Dedifferentiated amniotic fluid mesenchymal stem cell (primary cell): ENCODE data around the gene CPNE1.

Experiments
- DNase-seq: peaks from one replicate; pipeline ENCODE4 v3.0.0-alpha.2; 2016; ENCODE audit errors: extremely low spot score

CPNE1 gene

DNA sequence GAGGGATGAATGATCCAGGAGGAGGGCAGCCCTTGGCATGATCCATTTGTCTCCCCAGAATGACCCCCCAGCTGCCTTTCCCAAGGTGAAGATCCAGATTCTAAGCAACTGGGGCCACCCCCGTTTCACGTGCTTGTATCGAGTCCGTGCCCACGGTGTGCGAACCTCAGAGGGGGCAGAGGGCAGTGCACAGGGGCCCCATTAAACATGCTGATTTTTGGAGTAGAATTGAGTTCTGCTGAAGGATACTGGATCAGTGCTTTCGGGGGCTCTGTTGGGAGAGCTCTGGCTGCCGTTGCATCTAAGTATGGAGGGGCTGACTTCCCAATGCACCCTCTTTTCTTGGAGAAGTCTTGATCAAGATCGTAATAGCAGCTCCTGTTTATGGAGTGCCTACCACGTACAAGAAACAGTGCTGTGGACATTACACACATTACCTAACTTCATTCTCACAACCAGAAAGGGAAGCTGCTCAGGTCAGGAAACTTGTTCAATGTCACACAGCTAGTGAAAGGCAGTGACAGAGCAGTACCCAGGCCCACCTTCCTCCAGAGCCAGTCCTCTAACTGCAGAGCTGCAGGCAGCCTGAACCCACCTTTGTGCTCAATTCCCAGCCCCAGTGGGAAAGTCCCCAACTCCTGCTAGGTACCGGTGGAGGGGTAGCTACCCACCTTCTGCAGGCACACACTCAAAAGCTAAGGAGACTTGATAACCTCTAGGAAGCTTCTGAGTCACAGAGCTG lies 43.7 kb downstream of the CPNE1 start:
- DNase-seq, result no peak

DNA sequence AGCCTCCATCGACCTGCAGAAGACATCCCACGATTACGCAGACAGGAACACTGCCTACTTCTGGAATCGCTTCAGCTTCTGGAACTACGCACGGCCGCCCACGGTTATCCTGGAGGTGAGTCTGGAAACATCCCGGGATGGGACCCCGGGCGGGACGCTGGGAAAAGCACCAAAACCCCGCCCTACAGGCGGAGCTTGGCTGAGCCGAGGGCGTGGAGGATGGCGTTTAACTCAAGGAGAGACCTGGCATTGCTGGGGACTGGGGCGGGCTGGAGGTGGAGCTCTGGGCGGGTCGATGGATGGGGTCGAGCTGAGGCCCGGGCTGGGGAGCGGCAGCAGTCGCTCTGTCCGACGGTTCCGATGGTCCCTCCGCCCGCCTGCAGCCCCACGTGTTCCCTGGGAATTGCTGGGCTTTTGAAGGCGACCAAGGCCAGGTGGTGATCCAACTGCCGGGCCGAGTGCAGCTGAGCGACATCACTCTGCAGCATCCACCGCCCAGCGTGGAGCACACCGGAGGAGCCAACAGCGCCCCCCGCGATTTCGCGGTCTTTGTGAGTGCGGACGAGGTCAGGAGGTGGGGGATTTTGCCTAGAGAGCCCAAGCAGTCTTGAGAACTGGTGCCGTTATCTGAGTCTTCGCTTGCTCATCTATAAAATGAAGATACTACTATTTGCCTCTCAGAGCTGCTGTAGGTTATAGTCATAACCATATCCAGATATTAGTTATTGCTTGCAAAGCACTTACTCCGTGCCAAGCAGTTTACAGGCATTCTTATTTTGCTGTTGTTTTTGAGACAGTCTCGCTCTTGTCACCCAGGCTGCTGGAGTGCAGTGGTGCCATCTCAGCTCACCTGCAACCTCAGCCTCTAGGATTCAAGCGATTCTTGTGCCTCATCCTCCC lies 45.3 kb downstream of the CPNE1 start:
- no peak for DNase-seq

DNA sequence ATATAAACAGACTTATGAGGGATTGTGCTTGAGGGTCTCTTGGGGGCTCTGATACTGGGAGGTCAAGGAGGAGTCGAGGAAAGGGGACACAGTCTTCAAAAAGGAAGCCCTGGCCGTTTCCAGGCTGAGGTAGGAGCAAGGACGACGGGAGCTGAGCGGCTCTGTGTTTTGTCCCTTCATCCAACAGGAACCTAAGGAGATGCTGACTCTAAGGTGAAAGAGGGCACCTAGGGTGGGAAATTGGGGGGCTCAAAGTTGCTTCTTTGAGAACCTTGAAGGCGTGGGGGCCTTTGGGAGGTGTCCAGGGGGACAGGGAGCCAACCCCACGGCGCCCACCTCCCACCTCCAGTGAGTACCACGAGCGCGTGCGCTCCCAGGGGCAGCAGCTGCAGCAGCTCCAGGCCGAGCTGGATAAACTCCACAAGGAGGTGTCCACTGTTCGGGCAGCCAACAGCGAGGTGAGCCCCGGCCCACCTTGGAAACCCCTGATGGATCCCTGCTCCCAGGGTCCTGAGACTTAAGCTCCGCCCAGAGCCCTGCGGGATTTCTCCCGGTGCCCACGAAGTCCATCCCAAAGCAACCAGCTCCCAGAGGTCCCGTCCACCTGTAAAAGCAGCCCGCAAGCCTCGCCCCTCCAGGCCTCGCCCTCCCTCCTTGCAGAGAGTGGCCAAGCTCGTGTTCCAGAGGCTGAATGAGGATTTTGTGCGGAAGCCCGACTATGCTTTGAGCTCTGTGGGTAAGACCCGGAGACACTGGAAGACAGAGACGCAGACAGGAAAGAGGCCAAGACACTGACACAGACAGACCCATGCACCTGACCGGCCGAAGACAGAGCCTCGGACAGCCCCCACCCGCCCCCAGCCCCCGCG lies 46.2 kb downstream of the CPNE1 start:
- no peak for DNase-seq

DNA sequence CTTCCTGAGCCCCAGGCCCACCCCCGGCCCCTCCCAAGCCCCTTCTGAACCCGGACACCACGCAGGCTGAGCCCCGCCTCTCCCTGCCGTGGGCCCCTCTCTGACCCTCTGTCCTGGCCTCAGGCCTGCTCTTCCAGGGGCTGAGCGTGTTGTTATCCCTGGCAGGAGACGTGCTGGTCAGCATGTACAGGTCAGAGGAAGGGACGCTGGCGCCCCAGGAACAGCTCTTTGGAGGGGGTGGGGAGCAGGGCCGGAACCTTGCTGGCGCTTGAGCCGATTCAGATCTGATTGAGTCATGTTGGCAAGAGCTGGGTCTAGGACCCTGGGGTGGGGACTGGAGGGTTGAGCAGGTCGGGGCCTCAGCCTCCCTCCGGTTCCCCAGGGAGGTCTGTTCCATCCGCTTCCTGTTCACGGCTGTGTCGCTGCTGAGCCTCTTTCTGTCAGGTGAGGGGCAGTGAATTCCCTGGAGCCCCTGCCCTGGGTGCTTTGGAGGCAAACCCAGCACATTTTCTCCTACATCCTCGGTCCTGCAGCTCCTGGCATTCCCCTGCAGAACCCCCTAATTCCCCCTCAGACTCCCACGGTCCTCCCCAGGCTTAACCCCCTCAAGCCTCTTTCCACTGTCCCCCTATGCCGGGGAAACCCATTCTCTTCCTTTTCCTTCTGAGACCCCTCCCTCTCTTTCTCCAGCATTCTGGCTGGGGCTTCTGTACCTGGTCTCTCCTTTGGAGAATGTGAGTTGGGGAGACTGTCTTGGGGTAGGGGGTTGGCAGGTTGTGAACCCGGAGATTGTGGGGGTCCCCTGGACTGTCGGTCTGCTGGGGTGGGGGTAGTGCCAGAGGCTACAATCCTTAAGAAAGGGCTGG lies 47.1 kb downstream of the CPNE1 start:
- no peak for DNase-seq

DNA sequence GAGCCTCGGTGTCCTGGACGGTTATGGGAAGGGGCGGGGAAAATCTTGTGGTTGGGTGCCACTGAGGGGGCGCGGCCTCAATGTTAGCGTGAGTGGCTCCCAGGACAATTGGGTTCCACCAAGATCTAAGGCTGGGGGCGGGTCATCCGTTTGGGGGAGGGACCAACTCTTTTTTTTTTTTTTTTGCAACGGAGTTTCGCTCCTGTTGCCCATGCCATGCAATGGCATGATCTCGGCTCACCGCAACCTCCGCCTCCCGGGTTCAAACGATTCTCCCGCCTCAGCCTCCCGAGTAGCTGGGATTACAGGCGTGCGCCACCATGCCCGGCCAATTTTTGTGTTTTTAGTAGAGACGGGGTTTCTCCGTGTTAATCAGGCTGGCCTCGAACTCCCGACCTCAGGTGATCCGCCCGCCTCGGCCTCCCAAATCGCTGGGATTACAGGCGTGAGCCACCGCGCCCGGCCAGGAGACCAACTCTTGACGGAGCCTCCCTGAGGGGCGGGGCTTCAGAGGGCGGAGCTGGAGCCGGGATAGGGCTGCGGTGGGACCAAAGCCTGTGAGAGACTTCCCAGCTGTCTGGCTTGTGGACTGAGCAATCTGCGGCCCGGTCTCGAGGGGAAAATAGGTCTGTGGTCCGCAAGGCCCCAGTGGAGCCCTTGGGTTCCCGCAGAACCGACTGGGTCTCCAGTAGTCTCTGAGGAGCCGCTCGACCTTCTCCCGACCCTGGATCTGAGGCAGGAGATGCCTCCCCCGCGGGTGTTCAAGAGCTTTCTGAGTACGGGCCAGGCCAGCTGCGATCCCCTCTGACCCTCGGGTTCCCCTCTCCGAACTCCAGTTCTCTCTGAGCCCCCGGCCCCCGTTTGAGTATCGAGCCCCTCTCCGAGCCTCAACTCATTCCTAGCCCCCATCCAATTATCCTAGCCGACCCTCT lies 48.0 kb downstream of the CPNE1 start:
- peak; percentile 57 for DNase-seq

DNA sequence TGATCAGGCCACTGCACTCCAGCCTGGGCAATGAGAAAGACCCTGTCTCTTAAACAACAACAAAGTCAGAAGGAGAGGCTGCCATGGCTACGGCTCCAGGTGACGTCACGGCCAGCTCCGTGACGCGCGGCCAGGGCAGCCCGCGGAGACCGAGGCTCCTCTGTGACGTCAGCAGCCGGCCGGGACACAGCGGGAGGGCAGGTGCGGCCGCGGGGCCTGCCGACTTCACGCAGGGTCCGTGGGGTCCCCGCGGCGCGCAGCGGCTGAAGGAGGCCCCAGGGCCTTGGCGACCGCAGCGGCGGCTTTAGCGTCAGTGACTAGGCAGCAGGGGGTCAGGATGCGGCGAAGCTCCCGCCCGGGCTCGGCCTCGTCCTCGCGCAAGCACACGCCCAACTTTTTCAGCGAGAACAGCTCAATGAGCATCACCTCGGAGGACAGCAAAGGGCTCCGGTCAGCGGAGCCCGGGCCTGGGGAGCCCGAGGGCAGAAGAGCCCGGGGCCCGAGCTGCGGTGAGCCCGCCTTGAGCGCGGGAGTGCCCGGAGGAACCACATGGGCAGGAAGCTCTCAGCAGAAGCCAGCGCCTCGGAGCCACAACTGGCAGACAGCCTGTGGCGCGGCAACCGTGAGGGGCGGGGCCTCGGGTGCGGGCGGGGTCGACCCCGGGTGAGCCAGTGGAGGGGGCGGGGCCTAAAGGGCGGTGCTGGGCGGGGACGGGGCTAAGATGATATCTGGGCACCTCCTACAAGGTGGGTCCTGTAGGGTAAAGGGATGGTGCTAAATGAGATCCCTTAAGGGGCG lies 48.8 kb downstream of the CPNE1 start, which contains the start of gene SPAG4:
TSS of gene SPAG4 (plus strand) at position 163 of the 798 bp plus-strand sequence. CDS start at position 338, 175 bp downstream.
- DNase-seq, result peak; percentile 94

DNA sequence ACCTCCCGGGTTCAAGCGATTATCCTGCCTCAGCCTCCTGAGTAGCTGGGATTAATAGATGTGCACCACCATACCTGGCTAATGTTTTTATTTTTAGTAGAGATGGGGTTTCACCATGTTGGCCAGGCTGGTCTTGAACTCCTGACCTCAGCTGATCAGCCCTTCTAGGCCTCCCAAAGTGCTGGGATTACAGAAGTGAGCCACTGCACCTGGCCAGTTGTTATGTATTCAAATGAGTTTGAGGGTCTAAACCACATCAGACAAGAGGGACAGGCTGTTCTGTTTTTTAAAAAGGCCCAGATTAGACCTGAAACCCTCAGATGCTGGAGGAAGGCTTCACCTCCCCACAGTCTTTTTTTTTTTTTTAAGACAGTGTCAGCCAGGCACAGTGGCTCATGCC lies 53.2 kb downstream of the CPNE1 start:
- no peak for DNase-seq

DNA sequence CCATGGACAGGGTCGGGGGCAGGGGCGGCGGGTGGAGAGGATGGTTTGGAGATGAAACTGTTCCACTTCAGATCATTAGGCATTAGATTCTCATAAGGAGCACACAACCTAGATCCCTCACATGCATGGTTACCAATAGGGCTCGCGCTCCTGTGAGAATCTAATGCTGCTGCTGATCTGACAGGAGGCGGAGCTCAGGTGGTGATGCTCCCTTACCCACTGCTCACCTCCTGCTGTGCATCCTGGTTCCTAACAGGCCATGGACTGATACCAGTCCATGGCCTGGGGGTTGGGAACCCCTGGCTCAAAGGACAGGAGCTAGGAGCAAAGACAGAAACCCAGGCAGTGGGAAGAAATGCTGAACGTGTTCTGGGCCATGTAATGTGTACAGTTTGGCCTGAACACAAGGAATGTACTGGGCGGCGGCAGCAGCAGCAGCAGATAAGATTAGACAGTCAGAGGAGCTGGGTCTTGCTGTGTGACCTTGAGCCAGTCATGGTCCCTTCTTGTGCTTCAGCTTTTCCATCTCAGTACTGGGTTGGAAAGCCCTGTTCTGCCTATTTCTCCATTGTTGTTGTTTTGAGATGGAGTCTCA lies 53.8 kb downstream of the CPNE1 start:
- DNase-seq, result no peak

DNA sequence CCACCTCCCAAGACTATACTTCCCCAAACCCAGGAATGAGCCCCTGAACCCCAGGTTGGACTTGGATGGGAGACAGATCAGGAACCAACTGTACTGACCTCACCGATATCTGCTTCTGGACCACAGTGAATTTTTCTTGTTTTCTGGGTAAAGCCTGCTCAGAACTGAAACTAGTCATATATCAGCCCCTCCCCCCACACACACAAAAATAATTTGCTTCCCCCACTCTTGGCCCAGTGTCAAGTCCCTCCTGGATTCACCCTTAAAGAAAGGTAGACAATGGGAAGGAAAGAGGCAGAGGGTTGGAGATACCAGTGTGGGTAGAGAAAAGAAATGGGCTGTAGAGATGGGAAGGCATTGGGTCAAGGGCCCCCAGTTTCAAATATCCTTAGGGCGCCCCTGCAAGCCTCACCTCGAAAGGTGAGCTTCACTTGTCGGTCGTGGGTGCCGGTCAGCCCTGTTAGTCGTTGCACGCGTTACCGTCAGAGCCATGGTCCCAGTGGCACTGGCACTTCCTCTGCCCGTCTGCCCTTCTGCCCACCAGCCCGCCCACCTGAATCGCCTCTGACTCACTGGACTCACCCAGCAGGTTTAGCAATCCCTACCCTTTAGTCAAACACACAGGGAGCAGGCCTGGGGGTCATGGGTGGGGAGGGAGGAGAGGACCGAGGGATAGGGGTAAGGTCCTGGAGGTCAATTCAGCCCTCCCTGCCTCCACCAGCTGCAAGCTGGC lies 57.5 kb downstream of the CPNE1 start:
- no peak for DNase-seq

DNA sequence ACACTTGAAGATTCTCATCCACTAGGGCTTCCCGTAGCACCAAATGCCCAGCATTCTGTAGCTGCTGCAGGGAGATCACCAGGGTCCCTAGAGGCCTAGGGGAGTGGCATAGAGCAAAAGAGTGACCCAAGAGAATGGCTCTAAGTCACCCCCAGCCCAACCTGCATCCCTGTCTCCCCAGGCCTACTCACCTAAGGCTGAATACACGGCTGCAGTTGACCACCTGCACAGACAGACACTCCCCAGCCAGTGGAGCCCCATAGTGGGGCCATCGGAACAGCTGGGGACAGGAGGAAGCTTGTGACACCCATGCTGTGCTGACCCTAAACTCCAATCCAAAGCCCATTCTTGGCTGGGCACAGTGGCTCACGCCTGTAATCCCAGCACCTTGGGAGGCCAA lies 58.6 kb downstream of the CPNE1 start:
- no peak for DNase-seq

DNA sequence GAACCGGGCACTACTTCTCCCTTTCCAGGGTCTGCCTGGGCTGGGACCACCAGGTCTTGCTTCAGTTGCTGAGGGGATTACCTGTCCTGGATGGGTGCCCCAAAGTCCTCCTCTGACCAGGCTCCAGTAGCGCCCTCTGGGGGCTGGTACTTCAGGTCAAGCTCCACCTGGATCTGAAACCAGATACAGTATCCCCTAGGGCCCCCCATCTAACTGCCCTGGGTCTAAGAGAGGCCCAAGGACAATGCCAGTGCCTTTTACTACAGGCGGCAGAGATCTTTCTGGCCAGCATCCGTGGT lies 60.3 kb downstream of the CPNE1 start:
- no peak for DNase-seq

DNA sequence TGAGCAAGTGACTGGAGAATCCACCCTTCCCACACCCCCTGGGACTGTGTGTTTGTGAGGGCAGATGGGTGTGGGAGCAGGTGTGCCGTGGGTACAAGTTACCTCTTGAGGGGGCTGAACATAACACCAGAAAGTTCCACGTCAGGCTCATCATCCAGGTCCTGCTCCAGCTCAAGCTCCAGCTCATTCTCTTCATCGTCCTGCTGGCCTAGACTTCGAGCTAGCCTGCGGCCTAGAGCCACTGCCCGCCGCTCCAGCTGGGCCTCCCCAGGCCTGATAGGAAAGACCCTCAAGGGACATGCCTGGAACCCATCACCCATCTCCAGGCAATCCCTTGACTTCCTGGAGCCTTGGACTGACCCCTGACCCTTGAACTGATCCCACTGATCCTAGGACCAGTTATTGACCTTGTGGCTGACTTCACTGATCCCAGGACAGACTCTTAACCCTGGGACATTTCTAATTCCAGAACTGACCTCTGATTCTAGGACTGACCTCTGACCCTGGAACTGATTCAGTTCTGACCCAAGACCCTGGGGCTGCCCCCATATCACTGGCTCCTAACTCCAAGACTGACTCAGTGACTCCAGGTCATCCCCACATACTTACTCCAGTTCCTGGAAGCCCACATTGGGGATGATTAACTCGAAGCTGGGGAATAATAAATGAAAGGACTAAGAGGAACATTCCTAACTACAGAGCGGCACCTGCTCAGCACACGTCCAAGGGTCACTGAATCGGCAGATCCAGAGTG lies 60.8 kb downstream of the CPNE1 start:
- DNase-seq, result no peak

DNA sequence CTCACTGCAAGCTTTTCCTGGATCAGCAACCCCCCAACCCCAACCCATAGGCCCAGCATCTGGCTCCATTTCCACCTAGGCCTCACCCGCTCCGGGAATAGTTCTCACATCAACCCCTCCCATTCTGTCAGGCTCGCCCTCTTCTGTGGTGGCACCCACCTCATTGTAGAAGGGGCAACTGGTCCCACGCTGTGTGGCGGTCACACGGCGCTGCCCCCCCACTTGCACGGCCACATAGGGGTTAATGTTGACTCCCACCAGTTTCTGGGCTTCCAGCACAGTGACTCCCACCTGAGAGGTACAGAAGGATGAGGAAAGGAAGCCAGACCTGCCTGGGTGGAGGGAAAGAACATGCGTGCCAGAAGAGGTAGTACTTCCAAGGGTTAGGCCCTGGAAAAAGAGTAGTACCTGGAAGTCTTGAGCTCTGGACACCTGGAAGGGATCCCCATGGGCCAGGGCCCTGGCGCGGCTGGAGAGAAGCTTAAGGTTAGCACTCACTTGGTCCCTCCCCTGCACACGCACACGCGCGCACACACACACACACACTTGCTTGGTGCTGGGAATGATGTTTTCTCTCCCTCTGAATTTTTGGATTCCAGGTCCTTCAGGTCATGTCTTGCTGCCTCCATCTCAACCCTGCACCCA lies 61.7 kb downstream of the CPNE1 start:
- no peak for DNase-seq

DNA sequence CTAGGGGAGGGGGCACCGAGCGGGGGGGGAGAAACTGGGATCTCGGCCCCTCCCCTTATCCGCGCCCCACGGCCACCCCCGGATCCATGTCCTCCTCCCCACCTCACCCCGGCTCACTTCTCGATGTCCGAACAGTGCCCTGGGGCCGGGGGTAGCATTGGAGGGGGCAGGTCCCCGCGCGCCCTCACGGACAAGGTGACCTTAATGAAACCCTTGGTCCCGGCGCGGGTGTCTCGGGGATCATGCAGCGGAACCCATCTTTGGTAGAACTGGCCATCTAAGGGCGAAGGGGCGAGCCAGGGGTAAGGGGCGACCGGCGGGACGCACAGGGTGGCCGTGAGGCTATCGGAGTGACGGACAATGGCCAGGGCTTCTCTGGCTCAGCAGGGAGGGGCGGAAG lies 62.7 kb downstream of the CPNE1 start:
- no peak for DNase-seq

DNA sequence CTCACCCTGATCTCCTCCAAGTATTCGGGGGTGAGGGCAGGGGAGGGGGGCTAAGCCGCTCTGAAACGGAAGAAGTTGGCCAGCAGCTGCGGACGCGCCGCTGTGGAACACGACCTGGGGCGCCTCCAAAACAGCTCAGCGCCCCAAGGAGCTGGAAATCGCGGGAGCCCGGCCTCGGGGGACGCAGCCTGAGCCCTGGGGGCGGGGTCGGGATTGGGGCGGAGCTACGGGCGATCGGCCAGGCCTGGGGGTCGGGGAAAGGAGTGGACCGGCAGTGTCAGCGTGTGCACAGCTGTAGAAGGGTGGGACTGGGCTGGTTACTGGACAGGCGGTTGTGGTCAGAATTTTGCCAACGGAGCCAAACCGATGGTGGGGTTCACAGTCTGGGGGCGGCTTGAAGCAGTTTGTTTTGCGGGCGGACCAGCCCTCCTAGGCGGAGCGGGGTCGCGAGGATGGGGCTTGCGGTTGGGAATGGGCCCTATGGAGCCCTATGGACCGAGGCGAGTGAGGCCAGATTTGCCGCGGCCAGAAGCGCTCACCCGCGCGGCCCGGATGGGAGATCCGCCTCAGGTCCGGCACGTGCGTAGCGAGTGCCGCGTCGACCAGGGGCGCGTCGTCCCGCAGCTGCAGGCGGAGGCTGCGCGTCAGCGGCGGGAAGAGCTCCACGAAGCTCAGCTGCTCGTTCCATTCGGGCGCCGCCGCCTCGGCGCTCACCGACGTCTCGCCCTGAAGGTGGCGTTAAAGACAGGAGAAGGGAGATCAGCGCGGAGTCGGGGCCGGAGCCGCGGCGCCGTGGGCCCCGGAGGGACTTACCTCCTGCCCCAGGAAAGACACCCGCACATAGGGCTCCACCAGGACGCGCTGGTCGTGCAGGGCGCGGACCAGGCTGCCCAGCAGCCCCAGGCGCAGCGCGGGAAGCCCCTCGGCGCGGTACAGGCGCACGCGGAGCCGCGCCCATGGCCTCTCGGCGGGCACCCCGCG lies 63.4 kb downstream of the CPNE1 start:
- DNase-seq, result peak; percentile 34
